HCT116 (cell line): Measurements from ENCODE around the gene HDAC2. TPM values are rescaled to one million over a fixed set of nuclear protein-coding genes. Genes with fewer than 3 reads are reported as not detected.

Experiments
- ATAC-seq: fragments of 200-7000 bp; cut with Tn5 transposase; 2 replicates; pipeline ENCODE4 v1.9.1; 2020; ENCODE audit warnings: mild to moderate bottlenecking, moderate library complexity
- BruUV-seq: library from RNA; stranded (reverse); fragments of 400-500 nt; replicated peaks from 2 replicates; lab custom pipeline; 2021; lab: Mats Ljungman, UMichigan
- CTCF ChIA-PET: fragments of 300-600 bp; sonication (Branson Sonifier 250); formaldehyde crosslinking; loops from one replicate; lab custom pipeline; 2021; ENCODE audit warnings: antibody characterized with exemption; lab: Charles Lee
- POLR2A ChIA-PET: fragments of 300-600, 350-600 bp; sonication (Branson Sonifier 250); formaldehyde crosslinking; loops from one replicate; lab custom pipeline; 2021; ENCODE audit warnings: antibody characterized with exemption; lab: Charles Lee
- RAD21 ChIA-PET, 2 experiments: fragments of 300-600 bp; sonication (Branson Sonifier 250); formaldehyde crosslinking; loops; one replicate each; lab custom pipeline; 2023; ENCODE audit warnings: low total read pairs in 2 of 2; ENCODE audit not compliant: uncharacterized antibody in 2 of 2, unreplicated experiment in 2 of 2, low non-redundant PET in 1 of 2; lab: Charles Lee
- DNase-seq: peaks from one replicate; pipeline ENCODE4 v3.0.0-alpha.2; 2010; ENCODE audit warnings: low read depth, low spot score
- H2AFZ ChIP-seq: fragments of 200-600 bp; shearing (Covaris generic), sonication (generic); 2 replicates; pipeline ENCODE4 v1.6.1; 2017; ENCODE audit warnings: low read depth, mixed run types, mixed read lengths, antibody characterized with exemption, low read length; ENCODE audit not compliant: poor library complexity, severe bottlenecking
- H3K27ac ChIP-seq: 2 replicates; pipeline ENCODE4 v1.5.1; 2012; ENCODE audit warnings: low read depth, low read length
- H3K27me3 ChIP-seq: fragments of 200-600 bp; sonication (generic); 2 replicates; pipeline ENCODE4 v1.6.1; 2016; ENCODE audit warnings: mixed run types, low read length, mixed read lengths; ENCODE audit not compliant: insufficient read depth
- H3K36me3 ChIP-seq, 2 experiments: fragments of 200-500 bp in 1 of 2; fragments of 200-600 bp in 1 of 2; sonication (Bioruptor generic) in 1 of 2; sonication (generic) in 1 of 2; 2 replicates each; pipeline versions ENCODE4 v1.5.1 to v1.6.1; 2014 to 2016; ENCODE audit warnings: low read length in 2 of 2, inconsistent platforms in 1 of 2, mixed read lengths in 1 of 2, mixed run types in 1 of 2; ENCODE audit not compliant: insufficient read depth in 2 of 2, control insufficient read depth in 1 of 2
- H3K4me1 ChIP-seq, 2 experiments: fragments of 200-600 bp in 1 of 2; sonication (generic) in 1 of 2; 2 replicates each; pipeline versions ENCODE4 v1.5.1 to v1.6.1; 2012 to 2017; ENCODE audit warnings: low read length in 2 of 2, inconsistent platforms in 1 of 2, mild to moderate bottlenecking in 1 of 2, mixed read lengths in 1 of 2, mixed run types in 1 of 2, moderate library complexity in 1 of 2; ENCODE audit not compliant: insufficient read depth in 2 of 2, control insufficient read depth in 1 of 2
- H3K4me2 ChIP-seq: fragments of 200-600 bp; sonication (generic); 2 replicates; pipeline ENCODE4 v1.6.1; 2017; ENCODE audit warnings: mixed run types, low read length, mixed read lengths
- H3K4me3 ChIP-seq, 2 experiments: fragments of 200-600 bp in 1 of 2; sonication (generic) in 1 of 2; replicated peaks in 1 of 2; 2 replicates each; pipeline ENCODE4 v1.5.1; 2011 to 2016; ENCODE audit warnings: low read length in 2 of 2, control low read depth in 1 of 2, low read depth in 1 of 2, mild to moderate bottlenecking in 1 of 2, mixed read lengths in 1 of 2, mixed run types in 1 of 2
- H3K79me2 ChIP-seq: fragments of 200-600 bp; sonication (generic); 2 replicates; pipeline ENCODE4 v1.6.1; 2017; ENCODE audit warnings: mild to moderate bottlenecking, mixed run types, low read length, moderate library complexity, mixed read lengths; ENCODE audit not compliant: insufficient read depth
- H3K9ac ChIP-seq: fragments of 200-600 bp; sonication (generic); 2 replicates; pipeline ENCODE4 v1.6.1; 2016; ENCODE audit warnings: low read length, mixed read lengths
- H3K9me2 ChIP-seq: fragments of 200-600 bp; sonication (generic), shearing (Covaris generic); 2 replicates; pipeline ENCODE4 v1.6.1; 2017; ENCODE audit warnings: mixed run types, mild to moderate bottlenecking, moderate library complexity; ENCODE audit not compliant: insufficient read depth
- H3K9me3 ChIP-seq, 2 experiments: fragments of 200-500 bp in 1 of 2; fragments of 200-600 bp in 1 of 2; sonication (Bioruptor generic) in 1 of 2; sonication (generic) in 1 of 2; 2 replicates each; pipeline ENCODE4 v1.6.1; 2014 to 2017; ENCODE audit warnings: low read length in 2 of 2, mixed read lengths in 2 of 2, inconsistent platforms in 1 of 2, low read depth in 1 of 2, mild to moderate bottlenecking in 1 of 2, mixed run types in 1 of 2, moderate library complexity in 1 of 2; ENCODE audit not compliant: control insufficient read depth in 1 of 2, insufficient read depth in 1 of 2
- H4K20me1 ChIP-seq: fragments of 200-600 bp; sonication (generic), shearing (Covaris generic); 2 replicates; pipeline ENCODE4 v1.6.1; 2017; ENCODE audit warnings: mixed run types, mild to moderate bottlenecking, moderate library complexity; ENCODE audit not compliant: insufficient read depth
- ATF3 ChIP-seq: IDR thresholded peaks from 2 replicates; pipeline ENCODE4 v1.6.1; 2012
- CEBPB ChIP-seq: IDR thresholded peaks from 2 replicates; pipeline ENCODE4 v1.6.1; 2012; ENCODE audit warnings: low read depth
- CTCF ChIP-seq, 3 experiments: fragments of 200-600 bp in 1 of 3; sonication (generic) in 1 of 3; IDR thresholded peaks in 2 of 3; conservative IDR thresholded peaks in 1 of 3; 2 replicates each; pipeline ENCODE4 v1.5.1; 2012 to 2017; ENCODE audit warnings: low read depth in 2 of 3, low read length in 2 of 3, antibody characterized with exemption in 1 of 3, borderline replicate concordance in 1 of 3, control low read depth in 1 of 3, mild to moderate bottlenecking in 1 of 3, mixed read lengths in 1 of 3, mixed run types in 1 of 3, moderate library complexity in 1 of 3; ENCODE audit not compliant: insufficient read depth in 1 of 3
- EGR1 ChIP-seq: IDR thresholded peaks from 2 replicates; pipeline ENCODE4 v1.6.1; 2012; ENCODE audit warnings: low read depth
- ELF1 ChIP-seq: IDR thresholded peaks from 2 replicates; pipeline ENCODE4 v1.6.1; 2012; ENCODE audit warnings: low read depth, borderline replicate concordance
- EZH2 ChIP-seq: fragments of 200-600 bp; sonication (generic); IDR thresholded peaks from 2 replicates; pipeline ENCODE4 v1.6.1; 2017; ENCODE audit warnings: antibody characterized with exemption, mixed run types
- EZH2phosphoT487 ChIP-seq: fragments of 200-600 bp; IDR thresholded peaks from 2 replicates; pipeline ENCODE4 v1.6.1; 2018; ENCODE audit warnings: antibody characterized with exemption, borderline replicate concordance
- FOSL1 ChIP-seq: IDR thresholded peaks from 2 replicates; pipeline ENCODE4 v1.6.1; 2012; ENCODE audit warnings: low read depth
- JUND ChIP-seq: IDR thresholded peaks from 2 replicates; pipeline ENCODE4 v1.6.1; 2012
- MAX ChIP-seq: IDR thresholded peaks from 2 replicates; pipeline ENCODE4 v1.6.1; 2012
- POLR2A ChIP-seq: IDR thresholded peaks from 2 replicates; pipeline ENCODE4 v1.7.0; 2011; ENCODE audit warnings: borderline replicate concordance; ENCODE audit not compliant: insufficient read depth, insufficient read length; ENCODE audit errors: extremely low read depth
- POLR2AphosphoS5 ChIP-seq: IDR thresholded peaks from 2 replicates; pipeline ENCODE4 v1.6.1; 2011; ENCODE audit warnings: mild to moderate bottlenecking, low read depth, low read length, moderate library complexity
- RAD21 ChIP-seq: IDR thresholded peaks from 2 replicates; pipeline ENCODE4 v1.6.1; 2012; ENCODE audit warnings: low read depth, mild to moderate bottlenecking
- SRF ChIP-seq: IDR thresholded peaks from 2 replicates; pipeline ENCODE4 v1.6.1; 2012; ENCODE audit warnings: low read depth
- TCF7L2 ChIP-seq: IDR thresholded peaks from 2 replicates; pipeline ENCODE4 v1.7.0; 2011; ENCODE audit warnings: borderline replicate concordance, inconsistent platforms; ENCODE audit not compliant: insufficient read depth, insufficient read length; ENCODE audit errors: extremely low read depth
- YY1 ChIP-seq: IDR thresholded peaks from 2 replicates; pipeline ENCODE4 v1.6.1; 2011; ENCODE audit warnings: low read length, low read depth, moderate library complexity, mild to moderate bottlenecking; ENCODE audit not compliant: insufficient replicate concordance; ENCODE audit errors: extremely low read depth
- ZFX ChIP-seq: fragments of 450-650 bp; IDR thresholded peaks from 2 replicates; pipeline ENCODE4 v1.6.1; 2017
- ZNF274 ChIP-seq: fragments of 200-500 bp; sonication (Bioruptor generic); IDR thresholded peaks from 2 replicates; pipeline ENCODE4 v1.6.1; 2014; ENCODE audit warnings: mild to moderate bottlenecking, low read depth, low read length, inconsistent platforms
- intact Hi-C: fragments of 100-400 bp; cut with micrococcal nuclease; formaldehyde crosslinking; loops from 2 replicates; pipeline ENCODE4 v1.10.0; 2022
- total RNA-seq: library from RNA; stranded (reverse); gene quantifications from one replicate; pipeline ENCODE4 v1.2.1, GENCODE V29; 2021; ENCODE audit not compliant: unreplicated experiment

Gene HDAC2
- total RNA-seq, 1 experiment from 2014 or later: 153 TPM

DNA sequence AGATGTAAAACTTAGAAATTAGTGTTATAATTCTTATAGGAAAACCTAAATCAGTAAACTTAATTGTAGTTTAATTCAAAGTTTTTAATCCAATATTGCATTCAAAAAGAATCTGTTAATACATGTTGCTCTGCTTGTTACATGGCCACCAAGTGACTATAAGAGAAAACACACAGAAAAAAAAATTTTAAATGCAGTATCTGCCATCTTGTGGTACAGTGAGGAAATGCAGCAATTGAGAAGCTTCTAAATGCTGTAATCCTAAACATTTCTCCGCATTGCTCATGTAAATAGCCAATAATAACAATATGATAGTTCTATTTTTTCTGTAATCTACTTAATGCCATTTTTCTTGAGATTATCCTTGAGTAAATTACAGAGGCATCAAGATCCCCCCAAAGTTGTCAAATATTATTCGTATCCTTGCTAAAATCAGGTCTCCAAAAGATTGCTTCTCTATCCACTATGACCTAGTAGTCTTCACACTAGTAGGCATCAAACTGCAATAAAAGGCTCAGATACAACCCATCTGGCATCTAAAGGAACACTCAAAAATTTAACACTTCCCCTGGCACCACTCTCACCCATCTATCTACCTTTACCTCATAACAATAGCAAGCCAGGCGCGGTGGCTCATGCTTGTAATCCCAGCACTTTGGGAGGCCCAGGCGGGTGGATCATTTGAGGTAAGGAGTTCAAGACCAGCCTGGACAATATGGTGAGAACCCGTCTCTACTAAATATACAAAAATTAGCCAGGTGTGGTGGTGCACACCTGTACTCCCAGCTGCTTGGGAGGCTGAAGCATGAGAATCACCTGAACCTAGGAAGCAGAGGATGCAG is 34.6 kb downstream of the HDAC2 start:
- intact Hi-C loops: loop anchor here (2.0 kb wide), 1 partner anchor 1156 kb away; no protein-coding TSS in a partner anchor
- ATAC-seq: peak; percentile 86
- H3K36me3 ChIP-seq: peaks cover 15 to 22% of the 10 kb centered on the region in 2 experiments
- H3K9ac ChIP-seq: no peak overlapping the region
- CTCF ChIA-PET: interaction anchor here (1.0 to 1.1 kb wide), 3 partner anchors 22 to 1756 kb away, joined by 3 to 6 read pairs (median 3); no protein-coding TSS in a partner anchor
- H2AFZ ChIP-seq: no peak overlapping the region
- no peaks in the 10 kb centered on the region for H3K4me1 ChIP-seq
- no peaks in the 10 kb centered on the region for H3K9me2 ChIP-seq
- no peaks in the 10 kb centered on the region for H4K20me1 ChIP-seq
- H3K4me2 ChIP-seq: no peak overlapping the region
- POLR2A ChIA-PET: no interaction called here
- no peak for TF ChIP-seq CEBPB
- no peak for TF ChIP-seq JUND
- TF ChIP-seq EZH2: no peak
- no peak for TF ChIP-seq ZNF274
- TF ChIP-seq POLR2A: no peak
- TF ChIP-seq ELF1: no peak
- TF ChIP-seq MAX: no peak
- no peak for TF ChIP-seq ATF3
- no peak for TF ChIP-seq FOSL1
- TF ChIP-seq EGR1: no peak
- no peak for TF ChIP-seq YY1
- TF ChIP-seq POLR2AphosphoS5: no peak
- peak; percentile 55 for TF ChIP-seq RAD21
- TF ChIP-seq TCF7L2: no peak
- TF ChIP-seq EZH2phosphoT487: no peak
- TF ChIP-seq SRF: no peak
- TF ChIP-seq CTCF (IDR thresholded peaks at IDR 0.05 in 2 of 3, conservative IDR thresholded peaks at IDR 0.05 in 1 of 3; ENCODE audit: borderline replicate concordance in 1 of 3, insufficient read depth in 1 of 3, low read depth in 2 of 3, low read length in 2 of 3): peak; percentile 53 to 80 (median 66); a peak in 5 of 6 replicates
- TF ChIP-seq ZFX: no peak
- RAD21 ChIA-PET: no interaction called here
- peak; percentile 33 for DNase-seq
- H3K9me3 ChIP-seq: no peaks in the 10 kb centered on the region
- no peaks in the 10 kb centered on the region for H3K79me2 ChIP-seq
- no TSS peak for BruUV-seq
- H3K27ac ChIP-seq: no peak overlapping the region
- no peak overlapping the region for H3K4me3 ChIP-seq
- no peaks in the 10 kb centered on the region for H3K27me3 ChIP-seq
